DMS53 (cell line): ENCODE data around the gene ENTR1.

ENCODE experiments used
- DNase-seq: peaks from one replicate; lab custom pipeline; 2025; lab: John Stamatoyannopoulos, UW

Gene ENTR1

DNA sequence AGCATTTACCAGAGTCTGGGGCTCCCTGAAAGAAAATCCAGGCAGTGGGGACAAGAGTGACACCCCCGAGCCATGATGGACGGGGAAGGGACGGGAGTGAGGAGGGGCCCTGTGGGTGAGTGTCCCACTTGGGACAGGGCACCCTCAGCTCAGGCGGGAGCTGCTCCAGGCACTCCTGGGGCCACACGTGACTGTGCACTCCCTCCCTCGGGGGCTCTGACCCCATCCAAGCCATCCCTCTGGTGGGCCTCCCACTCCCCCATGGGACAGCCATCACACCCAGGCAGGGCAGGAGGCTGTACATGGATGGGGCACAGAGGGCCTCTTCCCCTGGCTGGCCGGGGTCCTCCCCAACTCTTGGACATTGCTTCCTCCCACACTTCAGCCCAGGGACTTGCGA, 34.0 kb downstream of the ENTR1 start:
- DNase-seq = no peak

DNA sequence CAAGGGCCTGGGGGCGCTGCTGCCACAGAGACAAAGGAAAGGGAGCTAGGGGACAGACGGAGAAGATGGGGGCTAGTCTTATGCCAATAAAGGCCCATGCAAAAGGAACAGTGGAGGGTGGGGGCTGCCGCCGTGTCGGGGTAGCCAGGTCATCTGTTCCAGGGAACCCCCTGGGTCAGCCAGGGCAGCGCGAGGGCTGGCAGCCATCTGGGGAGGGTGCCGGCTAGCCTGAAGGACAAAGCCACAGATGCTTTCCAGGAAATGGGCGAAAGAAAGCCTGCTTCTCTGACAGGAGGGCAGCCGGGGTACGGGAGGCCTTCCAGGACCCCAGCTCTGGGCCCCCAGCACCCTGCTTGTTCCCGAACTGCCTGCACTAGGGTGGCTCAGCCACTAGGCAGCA, 35.3 kb downstream of the ENTR1 start:
- no peak for DNase-seq

DNA sequence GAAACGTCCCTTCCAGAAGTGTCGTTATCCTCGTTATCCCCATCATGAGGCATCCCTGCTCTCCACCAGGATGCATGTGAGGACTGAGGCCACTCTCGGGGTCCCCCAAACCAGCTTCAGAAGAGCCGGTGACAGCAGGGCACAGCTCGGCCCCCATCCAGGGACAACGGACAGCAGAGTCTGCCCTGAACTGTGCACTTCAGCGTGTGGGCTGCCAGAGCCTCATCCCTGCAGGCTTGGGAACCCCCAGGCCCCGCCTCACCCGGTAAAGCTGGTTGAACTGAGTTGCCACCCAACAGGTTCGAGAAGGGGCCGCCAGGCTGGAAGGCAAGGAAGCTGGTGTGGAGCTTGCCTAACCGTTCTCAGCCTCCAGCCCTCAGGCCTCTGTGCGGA, 36.2 kb downstream of the ENTR1 start:
- DNase-seq = no peak

DNA sequence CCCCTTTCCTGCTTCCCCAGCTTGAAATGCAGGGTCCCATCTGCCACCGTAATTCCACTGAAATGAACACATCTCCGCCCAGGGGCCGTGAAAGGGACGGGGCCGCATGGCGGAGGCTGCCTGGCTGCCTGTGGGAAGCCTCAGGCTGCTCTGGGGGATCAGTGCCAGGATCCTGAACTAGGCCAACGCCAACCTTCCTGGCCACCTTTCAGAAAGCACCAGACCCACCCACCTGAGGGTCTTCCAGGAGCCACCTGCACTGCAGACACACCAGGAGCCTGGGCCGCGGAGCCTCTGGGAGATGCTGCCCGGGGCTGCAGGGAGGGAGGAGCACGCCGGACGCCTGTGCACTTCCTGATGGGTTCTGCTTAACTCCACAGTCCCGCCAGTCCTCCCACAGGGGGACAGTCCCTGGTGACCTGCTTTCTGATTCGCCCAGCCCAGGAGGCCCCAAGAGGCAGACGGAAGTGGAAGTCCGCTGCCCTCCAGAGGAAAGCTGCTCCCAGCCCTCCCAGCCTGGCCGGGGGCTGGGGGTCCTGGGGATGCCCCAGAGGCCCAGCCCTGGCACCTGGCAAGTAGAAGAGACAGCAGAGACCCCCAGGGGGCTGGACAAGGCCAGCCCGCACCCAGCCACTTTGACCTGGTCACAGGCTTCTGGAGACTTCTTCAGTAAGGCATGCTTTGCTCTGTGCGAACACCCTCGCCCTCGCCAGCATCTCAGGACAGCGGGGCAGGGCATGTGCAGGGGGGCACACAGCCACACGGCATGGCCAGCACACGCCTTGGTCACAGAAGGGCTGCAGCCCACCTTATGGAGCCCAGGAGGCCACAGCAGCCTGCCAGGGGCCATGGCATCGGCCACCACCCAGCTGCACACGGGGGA, 36.9 kb downstream of the ENTR1 start, which contains the start of gene CARD9:
CARD9 (minus strand) TSS at position 370 of the 883 bp plus-strand sequence. CDS start 1,591 bp downstream, outside the sequence.
- DNase-seq = peak; percentile 81

DNA sequence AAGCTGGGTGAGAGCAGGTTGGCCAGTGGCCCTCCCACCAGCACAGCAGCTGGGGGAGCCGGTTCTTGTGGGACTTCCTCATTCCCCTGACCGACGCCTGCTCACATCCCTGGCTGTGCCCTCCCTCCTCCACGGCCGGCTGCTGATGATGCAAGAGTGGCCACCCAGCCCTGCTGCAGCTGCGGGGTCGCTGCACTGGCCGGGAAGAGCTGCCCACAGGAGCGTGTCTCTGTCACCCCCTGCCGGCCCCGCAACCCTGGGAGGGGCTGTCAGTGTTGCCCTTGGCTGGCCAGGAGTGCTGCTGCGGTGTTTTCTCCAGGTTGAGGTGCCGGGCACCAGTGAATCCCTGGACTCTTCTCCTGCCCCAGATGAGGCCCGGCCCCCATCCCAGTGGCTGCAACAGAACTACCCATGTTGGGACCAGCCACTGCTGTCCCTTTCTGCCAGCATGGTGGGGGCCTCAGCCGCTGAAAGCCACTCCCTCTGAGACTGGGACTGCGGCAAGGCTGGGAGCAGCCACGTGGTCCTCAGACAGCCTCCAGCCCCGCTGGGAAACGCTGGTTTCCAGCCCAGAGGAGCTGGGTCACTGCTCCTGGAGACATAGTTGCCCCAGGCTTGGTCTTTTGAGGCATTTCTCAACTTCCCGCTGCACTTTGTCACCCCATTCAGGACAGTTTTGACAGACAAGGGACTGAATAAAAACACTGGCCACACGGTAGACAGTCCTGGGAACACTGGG, 37.7 kb downstream of the ENTR1 start:
- peak; percentile 89 for DNase-seq

DNA sequence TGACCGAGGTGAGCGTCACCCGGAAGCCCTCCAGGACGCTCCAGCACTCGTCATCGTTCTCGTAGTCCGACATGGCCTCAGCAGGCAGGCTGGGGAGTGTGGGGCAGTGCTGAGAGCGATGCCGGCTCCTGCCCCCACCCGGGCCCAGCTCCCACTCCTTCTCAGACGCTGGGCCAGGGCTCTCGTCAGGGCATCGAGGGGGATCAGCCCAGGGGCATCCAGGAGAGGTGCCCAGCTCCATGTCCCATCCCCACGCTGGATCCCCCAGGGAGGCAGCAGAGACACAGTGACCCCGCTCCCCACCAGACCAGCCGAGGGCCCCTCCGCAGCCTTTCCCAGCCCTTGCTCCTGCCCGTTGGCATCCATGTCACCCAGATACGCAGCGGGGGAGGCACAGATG, 38.4 kb downstream of the ENTR1 start:
- DNase-seq = no peak

DNA sequence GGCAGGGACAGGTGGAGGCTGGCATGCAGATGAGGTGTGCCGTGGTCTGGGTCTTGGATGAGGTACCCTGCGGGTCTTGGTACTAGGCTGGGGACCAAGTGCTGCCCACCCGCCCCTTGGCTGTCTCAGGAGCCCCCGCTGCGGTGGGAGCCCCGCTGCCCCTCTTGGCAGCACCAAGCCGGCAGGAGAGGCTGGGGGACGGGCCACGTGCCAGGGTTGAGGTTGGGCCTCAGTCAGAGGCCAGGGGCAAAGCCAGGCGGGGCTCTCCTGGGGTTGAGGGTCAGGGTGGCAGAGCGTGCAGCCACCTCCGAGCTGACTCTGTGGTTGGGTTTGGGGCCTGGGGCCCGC, 38.9 kb downstream of the ENTR1 start:
- DNase-seq = no peak

DNA sequence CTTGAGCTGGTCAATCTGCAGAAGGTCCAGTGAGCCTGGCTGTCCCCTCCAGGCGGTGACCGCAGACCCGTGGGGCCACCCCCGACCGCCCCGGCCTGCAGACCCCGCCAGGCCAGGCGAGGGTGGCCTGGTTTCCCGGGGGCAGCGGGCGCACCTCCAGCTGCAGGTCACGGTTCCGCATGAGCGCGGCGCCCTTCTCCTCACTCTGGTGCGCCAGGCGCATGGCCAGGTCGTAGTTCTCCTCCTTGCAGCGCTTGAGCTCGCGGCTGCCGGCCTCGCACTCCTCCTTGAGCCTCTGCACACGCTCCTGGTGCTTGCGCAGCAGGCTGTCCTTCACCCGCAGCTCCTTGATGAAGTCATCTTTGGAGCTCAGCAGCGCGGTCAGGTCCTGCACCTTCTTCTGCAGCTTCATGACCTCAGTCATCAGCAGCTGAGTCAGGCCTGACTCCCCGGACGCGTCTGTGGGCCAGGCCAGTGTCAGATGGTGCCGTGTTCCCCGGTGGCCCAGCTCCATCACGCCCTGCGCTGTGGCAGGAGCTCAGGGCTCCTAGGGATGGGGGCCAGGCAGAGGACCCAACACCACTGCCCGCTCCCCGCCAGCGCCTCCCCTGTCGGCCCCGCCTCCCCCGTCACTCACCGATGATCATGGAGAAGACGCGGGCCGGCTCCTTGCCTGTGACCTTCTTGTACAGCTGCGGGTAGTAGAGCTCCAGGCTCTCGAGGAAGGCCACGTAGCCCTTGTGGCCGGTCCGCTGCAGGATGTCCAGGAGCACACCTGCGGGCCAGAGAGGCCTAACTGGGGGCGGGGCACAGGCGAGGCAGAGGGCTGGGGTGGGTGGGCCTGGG, 39.5 kb downstream of the ENTR1 start:
- DNase-seq = peak; percentile 65

DNA sequence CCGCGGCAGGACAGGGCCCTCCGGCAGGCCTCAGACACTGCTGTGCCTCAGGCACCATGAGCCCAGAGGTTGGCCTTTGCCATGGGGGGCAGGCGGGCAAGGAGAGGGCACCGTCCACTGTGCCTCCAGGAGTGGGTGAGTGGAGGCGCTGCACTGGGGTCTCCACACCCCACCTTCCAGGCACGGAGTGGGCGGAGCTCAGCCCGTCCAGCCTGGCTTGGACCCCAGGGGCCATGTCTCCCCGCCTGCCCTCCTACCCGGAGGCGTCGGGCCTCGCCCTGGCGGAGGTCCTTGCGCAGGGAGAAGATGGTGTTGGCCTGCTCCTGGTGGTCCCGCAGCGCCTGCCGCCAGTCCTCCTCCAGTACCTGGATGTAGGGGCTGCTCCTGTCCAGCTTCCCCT, 40.4 kb downstream of the ENTR1 start:
- no peak for DNase-seq

DNA sequence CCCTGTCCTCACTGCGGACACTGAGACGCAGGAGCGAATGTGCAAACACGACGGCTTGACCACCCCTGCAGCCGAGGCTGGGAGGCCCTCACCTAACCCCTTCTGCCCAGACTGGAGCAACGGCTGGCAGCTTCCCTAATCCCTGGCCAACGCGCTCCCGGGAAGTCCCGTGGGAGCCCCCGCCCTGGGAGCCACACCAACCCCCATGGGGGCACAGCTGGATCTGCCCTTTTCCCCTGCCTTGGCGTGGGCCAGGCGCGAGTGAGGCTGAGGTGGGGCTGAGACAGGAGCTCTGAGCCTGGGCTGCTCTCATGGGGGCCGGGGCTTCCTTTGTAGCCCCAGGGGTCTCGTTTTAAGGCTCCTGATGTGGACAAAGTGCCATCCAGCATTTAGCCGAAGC, 42.2 kb downstream of the ENTR1 start:
- no peak for DNase-seq

DNA sequence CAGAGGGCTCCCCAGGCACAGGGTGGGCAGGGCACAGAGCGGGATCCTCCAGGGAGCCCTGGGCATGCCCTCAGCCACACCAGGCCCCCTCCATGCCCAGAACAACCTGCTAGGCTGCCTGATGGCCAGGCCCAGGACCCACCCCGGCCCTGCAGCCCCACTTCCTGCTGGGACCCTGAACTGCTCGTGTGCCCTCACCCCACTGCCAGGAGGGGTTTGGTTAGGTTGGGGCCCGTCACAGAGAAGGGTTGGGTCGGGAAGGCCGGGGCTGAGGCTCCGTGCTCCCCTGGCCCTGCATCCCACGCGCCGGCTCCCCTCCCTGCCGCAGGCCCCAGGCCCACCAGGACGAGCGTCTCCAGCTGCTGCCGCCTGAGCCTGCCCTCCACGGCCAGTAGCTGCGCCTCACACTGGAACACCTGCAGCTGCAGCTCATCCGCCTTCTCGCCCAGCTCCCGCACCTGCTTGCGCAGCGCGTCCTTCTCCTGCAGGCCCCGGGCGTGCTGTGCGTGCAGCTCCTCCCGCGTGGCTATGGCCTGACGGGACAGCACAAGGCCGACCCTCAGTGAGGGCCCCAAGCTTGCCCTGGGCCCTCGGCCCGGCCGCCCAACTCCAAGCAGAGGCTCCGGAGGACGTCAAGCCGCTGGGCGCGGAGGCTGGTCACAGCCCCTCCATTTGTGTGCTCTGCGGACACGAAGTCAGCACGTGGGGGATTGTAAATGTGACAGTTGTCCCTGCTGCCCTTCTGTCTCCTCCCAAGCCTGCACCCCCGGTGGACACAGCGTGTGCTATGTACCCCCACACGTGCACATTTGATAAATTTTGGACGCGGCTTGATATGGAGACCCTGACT, 42.9 kb downstream of the ENTR1 start:
- no peak for DNase-seq

DNA sequence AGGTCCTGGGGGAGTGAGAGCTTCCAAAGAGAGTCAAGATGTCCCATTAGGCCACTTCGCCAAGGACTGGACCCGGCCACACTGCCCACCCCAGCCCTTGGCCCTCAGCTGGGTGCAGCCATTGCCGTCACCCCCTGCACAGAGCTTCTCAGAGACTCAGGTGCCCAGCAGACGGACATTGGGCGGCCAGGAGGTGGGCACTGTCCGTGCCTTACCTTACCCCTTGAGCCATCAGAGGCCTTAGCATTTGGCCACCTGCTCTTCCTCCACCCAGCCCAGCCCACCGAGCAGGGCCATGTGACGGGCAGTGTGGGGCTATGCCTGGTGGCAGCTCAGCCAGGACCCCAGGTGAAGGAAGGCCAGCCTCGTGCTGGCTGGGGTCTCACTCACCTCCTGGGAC, 43.6 kb downstream of the ENTR1 start:
- no peak for DNase-seq

DNA sequence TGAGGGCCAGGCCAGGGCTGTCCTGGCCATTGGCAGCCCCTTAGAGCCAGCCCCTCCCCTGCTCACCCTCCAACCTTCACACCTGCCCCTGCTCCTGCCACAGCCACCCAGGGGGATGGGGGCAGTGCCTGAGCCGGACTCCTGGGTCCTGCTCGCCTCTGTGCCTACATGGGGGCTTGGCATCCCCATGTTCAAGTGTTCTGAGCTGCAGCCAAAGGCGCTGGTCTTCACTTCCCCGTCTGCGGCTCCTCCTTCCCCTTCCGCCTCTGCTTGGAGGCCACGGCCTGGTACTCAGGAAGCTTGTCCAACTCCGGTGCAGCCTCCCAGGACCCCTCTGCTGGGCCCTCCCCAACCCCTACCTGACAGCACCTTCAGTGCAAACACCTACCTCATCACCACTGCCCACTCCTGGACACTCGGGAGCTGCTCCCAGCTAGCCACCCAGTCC, 44.6 kb downstream of the ENTR1 start:
- no peak for DNase-seq

DNA sequence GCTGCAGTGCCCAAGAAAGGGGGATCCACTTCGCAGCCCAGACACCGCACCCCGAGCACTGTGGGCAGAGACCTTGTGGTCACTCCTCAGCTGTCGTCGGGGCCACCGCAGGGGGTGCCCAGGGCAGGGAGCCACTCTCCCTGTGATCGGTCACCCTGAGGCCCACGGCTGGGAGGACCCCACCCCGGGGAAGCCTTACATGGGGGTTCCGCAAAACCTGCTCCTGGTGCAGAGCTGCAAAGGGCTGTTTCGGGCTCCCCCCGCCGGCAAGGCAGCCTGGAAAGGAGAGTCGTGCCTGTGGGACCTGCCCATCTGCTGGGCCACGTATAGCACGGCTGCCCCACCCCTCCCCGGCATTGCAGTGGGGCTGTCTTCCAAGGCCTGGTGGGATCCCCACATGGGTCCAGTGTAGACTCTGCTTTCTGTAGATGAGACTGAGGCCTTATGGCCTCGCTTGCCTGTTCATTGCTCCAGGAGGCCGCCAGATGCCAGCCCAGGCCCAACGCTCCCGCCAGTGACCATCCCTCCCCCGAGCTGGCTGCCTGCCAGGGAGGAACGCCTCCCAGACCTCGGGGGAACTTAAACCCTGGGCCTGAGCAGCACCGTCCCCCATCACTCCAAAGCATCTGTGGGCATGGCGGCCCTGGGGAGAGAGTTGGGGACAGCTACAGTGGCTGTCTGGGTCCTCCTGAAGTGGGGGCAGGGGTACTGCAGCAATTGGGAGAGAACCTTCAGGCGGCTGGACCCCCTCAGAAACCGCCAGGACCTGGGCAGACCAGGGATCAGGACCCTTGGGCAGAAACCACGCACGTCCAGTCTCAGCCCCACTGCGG, 45.3 kb downstream of the ENTR1 start:
- no peak for DNase-seq

DNA sequence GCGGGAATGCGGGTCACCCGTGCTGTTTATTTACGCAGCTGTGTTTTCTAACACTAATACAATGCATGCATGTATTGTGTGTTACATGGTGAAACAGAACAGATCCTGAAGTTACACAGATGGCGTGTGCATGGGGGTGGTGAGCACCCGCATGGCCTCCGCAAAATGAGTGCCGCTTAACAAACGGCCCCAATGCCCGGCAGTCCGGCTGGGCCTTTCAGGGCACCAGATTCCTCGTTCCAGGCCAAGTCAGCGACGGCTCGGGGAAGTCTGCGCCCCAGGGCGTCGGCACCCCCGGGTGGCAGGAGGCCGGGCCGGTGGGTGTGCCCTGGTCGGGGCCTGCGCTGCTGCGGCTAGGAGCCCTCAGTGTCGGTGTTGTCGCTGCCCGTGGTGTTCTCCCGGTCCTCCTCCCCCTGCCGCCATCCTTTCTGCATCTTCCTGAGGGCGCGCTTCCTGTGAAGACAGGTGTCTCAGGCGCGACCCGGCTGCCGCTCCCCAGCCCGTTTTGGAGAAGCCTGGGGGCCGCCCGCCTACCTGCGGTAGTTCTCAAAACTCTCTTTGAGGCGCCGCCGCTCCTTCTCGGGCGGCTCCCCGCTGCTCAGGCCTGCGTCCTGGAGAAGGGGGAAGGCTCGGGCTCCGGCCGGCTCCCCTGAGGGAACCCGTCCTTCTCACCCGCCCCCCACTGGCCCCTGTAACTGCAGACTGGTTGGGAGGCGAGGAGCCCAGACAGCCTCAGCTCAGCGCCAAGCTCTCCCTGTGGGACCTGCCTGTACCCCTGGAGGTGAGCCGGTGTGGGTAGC, 46.3 kb downstream of the ENTR1 start:
- peak; percentile 78 for DNase-seq

DNA sequence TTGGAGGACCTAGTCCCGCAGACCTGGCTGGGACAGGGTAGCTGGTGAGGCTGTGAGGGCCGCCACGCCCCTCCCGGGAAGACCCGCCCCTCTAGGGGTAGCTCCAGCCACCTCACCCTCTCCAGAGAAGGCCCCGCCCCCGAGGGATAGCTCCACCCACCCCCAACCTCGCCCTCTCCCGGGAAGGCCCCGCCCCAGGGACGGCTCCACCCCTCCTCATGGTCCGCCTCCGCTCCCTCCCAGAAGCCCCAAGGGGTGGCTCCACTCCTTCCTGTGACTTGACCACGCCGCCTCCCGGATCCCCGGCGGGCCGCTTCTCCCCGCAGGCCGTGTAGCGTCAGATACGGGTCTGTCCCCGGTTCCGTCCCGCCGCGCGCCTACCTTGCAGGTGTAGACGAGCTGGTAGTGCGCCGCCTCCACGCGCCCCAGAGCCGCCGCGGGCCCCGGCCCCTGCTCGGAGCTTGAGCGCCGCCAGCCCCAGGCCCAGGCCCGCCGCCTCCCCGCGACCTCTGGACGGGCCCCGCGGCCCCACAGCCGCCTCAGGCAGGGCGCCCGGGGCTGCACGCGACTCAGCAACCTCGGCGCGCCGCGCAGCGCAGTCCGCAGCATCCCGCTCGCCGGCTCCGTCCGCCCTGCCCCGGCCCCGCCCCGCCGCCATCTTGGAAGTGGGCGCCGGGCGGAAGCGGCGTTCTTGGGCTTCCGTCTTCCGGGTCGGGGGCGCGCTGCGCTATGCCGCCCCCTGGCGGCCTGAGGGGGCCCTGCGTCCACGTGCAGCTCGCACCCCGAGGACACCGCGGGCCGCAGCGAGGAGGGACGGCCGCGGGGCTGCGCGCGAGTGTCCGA, 47.1 kb downstream of the ENTR1 start, which contains the start of gene DNLZ:
DNLZ (minus strand) TSS at position 639 of the 843 bp plus-strand sequence; CDS start at position 609, 30 bp downstream.
- peak; percentile 97 for DNase-seq

DNA sequence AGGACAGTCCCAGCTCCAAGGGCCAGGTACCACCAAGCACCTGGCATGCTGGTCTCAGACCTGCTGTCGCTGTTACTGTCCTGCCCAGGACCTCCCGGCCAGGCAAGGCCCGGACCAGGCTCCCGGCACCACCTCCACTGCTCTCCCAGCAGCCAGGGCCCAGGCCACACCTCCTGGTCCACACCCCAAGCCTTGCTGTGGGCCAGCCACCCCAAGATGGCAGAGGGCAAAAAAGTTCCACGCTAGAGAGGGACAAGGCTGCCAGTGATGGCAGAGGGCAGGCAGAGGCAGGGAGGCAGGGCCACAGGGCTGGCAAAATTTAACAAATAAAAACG, 48.0 kb downstream of the ENTR1 start:
- DNase-seq = no peak

DNA sequence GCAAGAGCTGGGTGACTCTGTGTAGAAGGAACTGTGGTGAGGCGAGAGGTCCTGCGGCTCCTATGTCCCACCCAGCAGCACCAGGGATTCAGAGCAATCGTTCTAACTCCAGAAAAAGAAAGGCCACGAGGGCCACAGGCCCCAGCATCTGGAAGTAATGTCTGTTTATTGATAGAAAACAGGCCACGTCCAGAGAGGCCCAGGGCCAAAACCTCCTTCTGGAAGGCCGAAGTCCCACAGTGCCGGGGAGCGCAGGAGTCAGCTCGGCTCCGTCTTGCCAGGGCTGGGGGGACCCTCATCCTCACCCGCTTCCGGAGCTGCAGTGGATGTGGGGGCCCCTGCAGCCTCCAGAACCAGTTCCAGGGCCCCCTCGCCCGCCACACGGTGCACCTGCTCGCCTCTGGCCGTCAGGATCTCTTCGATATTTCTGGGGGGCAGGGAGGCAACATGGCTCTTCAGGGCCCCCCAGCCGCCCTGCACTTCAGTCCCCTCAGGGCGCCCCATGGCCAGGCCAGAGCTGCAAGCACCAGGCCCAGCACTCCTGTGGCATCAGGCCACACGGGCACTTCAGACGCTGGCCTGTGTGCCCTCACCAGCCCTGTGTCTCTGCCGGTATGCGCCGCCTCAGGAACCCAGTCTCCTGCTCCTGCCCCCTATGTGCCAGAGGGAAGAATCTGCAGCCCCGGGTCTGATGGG, 48.5 kb downstream of the ENTR1 start:
- DNase-seq = no peak
